ENCODE measurements around the gene SERPINA3.
"Not testable (repeated sequence)": the region's sequence is repeated elsewhere in the genome, so short reads cannot be mapped to it uniquely, and the experiment has no call there.

Gene SERPINA3

DNA sequence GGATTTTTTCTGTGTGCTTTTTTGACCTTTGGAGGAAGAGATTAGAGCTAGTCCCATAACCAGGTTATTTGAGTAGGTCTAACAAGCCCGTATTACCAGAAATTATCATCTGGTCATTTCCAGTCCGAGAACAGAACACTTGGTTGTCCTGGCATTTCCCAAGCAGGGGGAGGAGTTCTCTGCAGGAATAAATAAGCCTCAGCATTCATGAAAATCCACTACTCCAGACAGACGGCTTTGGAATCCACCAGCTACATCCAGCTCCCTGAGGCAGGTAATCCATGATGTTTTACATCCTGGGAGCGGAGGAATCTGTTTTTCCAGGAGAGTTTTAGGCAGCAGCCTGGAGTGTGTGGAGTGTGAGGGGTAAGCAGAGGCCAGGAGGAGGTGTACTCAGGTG lies at the start of gene SERPINA3:
TSS of gene SERPINA3 (plus strand) at position 218 of the 400 bp plus-strand sequence. CDS start 2,051 bp downstream, outside the sequence.
- no peak for DNase-seq (ENCODE audit: low read depth, low spot score)

DNA sequence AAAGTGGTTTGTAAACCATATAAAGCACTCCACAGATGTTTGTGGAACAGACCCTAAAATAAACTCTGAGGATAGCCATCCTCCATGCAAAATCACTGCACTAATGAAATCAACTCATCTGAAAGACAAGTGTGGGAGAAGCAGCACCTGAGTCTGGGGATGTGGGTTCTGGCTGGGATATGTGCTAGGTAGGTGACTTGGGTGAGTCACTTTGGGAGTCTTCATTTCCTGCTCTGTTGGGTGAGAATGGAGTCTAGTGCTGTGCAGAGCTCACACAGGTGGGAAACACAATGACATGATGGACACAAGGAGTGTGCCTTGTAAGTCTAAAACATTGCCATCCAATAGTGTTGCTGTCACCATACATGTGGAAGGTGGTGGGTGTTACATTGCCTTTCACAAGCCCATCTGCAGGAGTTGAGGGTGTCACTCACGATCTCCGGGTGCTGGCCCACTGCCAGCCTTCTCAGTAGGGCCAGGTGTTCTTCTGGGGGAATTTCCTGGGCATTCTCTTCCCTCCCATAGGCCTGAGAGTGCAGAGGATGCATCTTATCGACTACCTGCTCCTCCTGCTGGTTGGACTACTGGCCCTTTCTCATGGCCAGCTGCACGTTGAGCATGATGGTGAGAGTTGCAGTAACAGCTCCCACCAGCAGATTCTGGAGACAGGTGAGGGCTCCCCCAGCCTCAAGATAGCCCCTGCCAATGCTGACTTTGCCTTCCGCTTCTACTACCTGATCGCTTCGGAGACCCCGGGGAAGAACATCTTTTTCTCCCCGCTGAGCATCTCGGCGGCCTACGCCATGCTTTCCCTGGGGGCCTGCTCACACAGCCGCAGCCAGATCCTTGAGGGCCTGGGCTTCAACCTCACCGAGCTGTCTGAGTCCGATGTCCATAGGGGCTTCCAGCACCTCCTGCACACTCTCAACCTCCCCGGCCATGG lies 49.0 kb upstream of the SERPINA3 start:
- no peak for DNase-seq (ENCODE audit: low read depth, low spot score)

DNA sequence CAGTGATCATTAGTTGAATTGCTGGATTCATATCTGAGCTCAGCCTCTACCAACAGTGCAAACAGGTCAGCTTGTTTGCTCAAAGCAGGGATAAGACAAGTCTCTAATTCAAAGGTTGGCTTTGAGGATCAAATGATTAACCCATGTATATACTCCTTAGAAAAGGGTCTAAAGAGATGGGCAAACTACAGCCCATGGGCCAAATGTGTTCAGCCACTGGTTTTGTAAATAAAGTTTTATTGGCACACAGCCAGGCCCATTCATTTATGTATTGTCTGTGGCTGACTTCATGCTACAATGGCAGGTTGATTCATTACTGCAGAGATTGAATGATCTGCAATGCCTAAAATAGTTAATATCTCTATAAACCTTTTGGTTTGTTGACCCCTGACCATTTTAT lies 47.8 kb upstream of the SERPINA3 start:
- DNase-seq (ENCODE audit: low read depth, low spot score): no peak

GRCh38 chr14:94568186-94568585 lies 44.0 kb upstream of the SERPINA3 start:
- no peak for DNase-seq (ENCODE audit: low read depth, low spot score)

- no peak for DNase-seq (ENCODE audit: low read depth, low spot score)
Measured at GRCh38 chr14:94569381-94570001, 42.7 kb upstream of the SERPINA3 start.

GRCh38 chr14:94570002-94570400 lies 42.2 kb upstream of the SERPINA3 start:
- no peak for DNase-seq (ENCODE audit: low read depth, low spot score)

- DNase-seq (ENCODE audit: low read depth, low spot score): no peak
Measured at GRCh38 chr14:94570440-94570839, 41.8 kb upstream of the SERPINA3 start.

- no peak for DNase-seq (ENCODE audit: low read depth, low spot score)
Measured at GRCh38 chr14:94571395-94571794, 40.8 kb upstream of the SERPINA3 start.

DNA sequence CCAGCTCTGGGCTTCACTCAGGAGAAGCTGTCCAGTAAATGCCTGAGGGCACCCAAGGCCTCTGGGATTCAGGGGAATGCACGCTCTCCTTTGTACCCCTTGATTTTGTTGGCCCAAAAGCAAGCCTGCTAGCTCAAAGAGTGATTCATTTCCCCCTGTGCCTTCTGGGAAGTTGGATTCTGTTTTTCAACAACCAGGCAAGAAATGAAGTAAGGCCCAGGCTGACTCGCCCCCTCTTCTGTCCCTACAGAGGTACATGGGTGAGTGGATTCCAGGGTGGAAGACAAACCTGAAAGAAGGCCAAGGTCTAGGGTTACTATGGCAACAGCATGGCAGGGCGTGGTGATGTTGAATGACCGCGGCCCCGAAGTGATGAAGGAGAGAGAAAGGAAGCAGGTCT lies 40.2 kb upstream of the SERPINA3 start:
- DNase-seq (ENCODE audit: low read depth, low spot score): no peak

- DNase-seq (ENCODE audit: low read depth, low spot score): no peak
Measured at GRCh38 chr14:94572637-94573303, 39.4 kb upstream of the SERPINA3 start.

- DNase-seq (ENCODE audit: low read depth, low spot score): no peak
Measured at GRCh38 chr14:94573475-94574277, 38.5 kb upstream of the SERPINA3 start.

GRCh38 chr14:94574336-94574735 lies 37.9 kb upstream of the SERPINA3 start:
- DNase-seq (ENCODE audit: low read depth, low spot score): no peak

- no peak for DNase-seq (ENCODE audit: low read depth, low spot score)
Measured at GRCh38 chr14:94575730-94576585, 36.2 kb upstream of the SERPINA3 start.

- DNase-seq (ENCODE audit: low read depth, low spot score): not testable (repeated sequence)
Measured at GRCh38 chr14:94577472-94577871, 34.7 kb upstream of the SERPINA3 start.

- no peak for DNase-seq (ENCODE audit: low read depth, low spot score)
Measured at GRCh38 chr14:94578712-94579111, 33.5 kb upstream of the SERPINA3 start.

GRCh38 chr14:94581127-94581999 lies 30.8 kb upstream of the SERPINA3 start, which contains the start of gene SERPINA5:
Gene SERPINA5 (plus strand): TSS chr14:94581426. CDS start chr14:94587363, 5,937 bp downstream.
- DNase-seq (ENCODE audit: low read depth, low spot score): no peak

DNA sequence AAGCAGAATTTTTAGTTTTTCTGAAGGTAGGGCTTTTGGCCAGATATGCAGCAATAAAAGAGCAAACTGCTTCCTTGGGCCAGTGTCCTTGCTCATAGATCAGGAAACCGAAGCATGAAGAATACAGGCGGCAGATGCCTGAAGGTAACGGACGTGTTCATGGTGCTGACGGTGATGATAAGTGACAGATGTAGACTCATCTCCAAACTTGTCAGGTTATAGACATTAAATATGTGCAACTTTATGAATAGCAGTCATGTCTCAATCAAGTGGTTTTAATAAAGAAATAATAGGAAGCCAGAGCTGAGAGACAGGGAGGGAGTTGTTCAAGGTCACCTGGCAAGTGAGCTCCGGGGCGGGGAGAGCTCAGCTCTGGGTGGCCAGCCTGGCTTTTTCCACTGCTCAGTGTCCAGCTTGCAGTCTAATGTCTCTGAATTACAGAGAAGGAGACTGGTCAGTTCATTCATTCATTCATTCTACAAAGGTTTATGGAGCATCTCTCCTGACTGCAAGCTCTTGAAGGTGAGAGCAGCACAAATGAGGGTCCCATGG lies 29.9 kb upstream of the SERPINA3 start:
- no peak for DNase-seq (ENCODE audit: low read depth, low spot score)

- no peak for DNase-seq (ENCODE audit: low read depth, low spot score)
Measured at GRCh38 chr14:94582851-94583250, 29.3 kb upstream of the SERPINA3 start.

GRCh38 chr14:94583557-94583956 lies 28.6 kb upstream of the SERPINA3 start:
- no peak for DNase-seq (ENCODE audit: low read depth, low spot score)

Data from brain pericyte (primary cell).